Measurements from ENCODE around the gene SLC2A5.

The SLC2A5 gene

GRCh38 chr1:9061252-9061960, 8.0 kb downstream of the SLC2A5 start:
- DNase-seq: no peak

GRCh38 chr1:9059891-9060744, 9.3 kb downstream of the SLC2A5 start:
- no peak for DNase-seq

- no peak for DNase-seq
Measured at GRCh38 chr1:9058465-9058864, 11.0 kb downstream of the SLC2A5 start.

GRCh38 chr1:9057851-9058250, 11.6 kb downstream of the SLC2A5 start:
- DNase-seq: no peak

GRCh38 chr1:9052272-9053049, 17.0 kb downstream of the SLC2A5 start:
- no peak for DNase-seq

- no peak for DNase-seq
Measured at GRCh38 chr1:9051379-9051778, 18.1 kb downstream of the SLC2A5 start.

- no peak for DNase-seq
Measured at GRCh38 chr1:9050803-9051202, 18.6 kb downstream of the SLC2A5 start.

GRCh38 chr1:9048551-9048950, 20.9 kb downstream of the SLC2A5 start:
- DNase-seq: no peak

GRCh38 chr1:9047019-9047418, 22.4 kb downstream of the SLC2A5 start:
- no peak for DNase-seq

GRCh38 chr1:9045861-9046510, 23.4 kb downstream of the SLC2A5 start:
- DNase-seq: no peak

GRCh38 chr1:9044236-9044635, 25.2 kb downstream of the SLC2A5 start:
- DNase-seq: no peak

GRCh38 chr1:9042272-9042671, 27.2 kb downstream of the SLC2A5 start:
- DNase-seq: no peak

- no peak for DNase-seq
Measured at GRCh38 chr1:9041116-9041779, 28.2 kb downstream of the SLC2A5 start.

GRCh38 chr1:9040659-9041030, 28.8 kb downstream of the SLC2A5 start:
- DNase-seq: no peak

- DNase-seq: no peak
Measured at GRCh38 chr1:9039761-9040658, 29.4 kb downstream of the SLC2A5 start.

GRCh38 chr1:9038881-9039760, 30.3 kb downstream of the SLC2A5 start:
- no peak for DNase-seq

GRCh38 chr1:9038338-9038650, 31.1 kb downstream of the SLC2A5 start:
- no peak for DNase-seq

- DNase-seq: no peak
Measured at GRCh38 chr1:9037476-9038337, 31.7 kb downstream of the SLC2A5 start.

GRCh38 chr1:9035226-9035625, 34.2 kb downstream of the SLC2A5 start:
- no peak for DNase-seq

Measured in hippocampal formation (tissue), 2 donors.